Gastrocnemius medialis (tissue), 4 donors: ENCODE results near the gene CSTF3. TPM values are rescaled to one million over a fixed set of nuclear protein-coding genes. Genes with fewer than 3 reads are reported as not detected.

Experiments
- ATAC-seq, 2 donors: fragments of 150-250 bp; one replicate each; pipeline ENCODE4 v1.9.1; 2016
- DNase-seq, 2 donors: peaks; one replicate each; pipeline ENCODE4 v3.0.0-alpha.2; 2019
- H3K27ac ChIP-seq, 4 donors: fragments of 200-600 bp; sonication (generic); 1 replicate in 1 of 4; 2 replicates in 3 of 4; pipeline ENCODE4 v1.5.1; 2016 to 2018; ENCODE audit warnings: mild to moderate bottlenecking in 2 of 4, moderate library complexity in 1 of 4
- H3K27me3 ChIP-seq, 3 donors: fragments of 200-600 bp; sonication (generic) in 2 of 3; 1 replicate in 1 of 3; 2 replicates in 2 of 3; pipeline versions ENCODE4 v1.5.1 to v1.6.0; 2016 to 2019; ENCODE audit warnings: mild to moderate bottlenecking in 1 of 3, moderate library complexity in 1 of 3
- H3K36me3 ChIP-seq, 2 donors: fragments of 200-600 bp; sonication (generic) in 1 of 2; one replicate each; pipeline ENCODE4 v1.5.1; 2017 to 2018
- H3K4me1 ChIP-seq, 2 donors: fragments of 200-600 bp; sonication (generic) in 1 of 2; one replicate each; pipeline ENCODE4 v1.5.1; 2016 to 2017; ENCODE audit warnings: mild to moderate bottlenecking in 2 of 2
- H3K4me3 ChIP-seq, 4 donors: fragments of 200-600 bp; sonication (generic) in 3 of 4; 1 replicate in 1 of 4; 2 replicates in 3 of 4; pipeline ENCODE4 v1.5.1; 2016 to 2019; ENCODE audit warnings: mild to moderate bottlenecking in 2 of 4
- H3K9me3 ChIP-seq, 3 donors: fragments of 200-600 bp; sonication (generic) in 2 of 3; 1 replicate in 1 of 3; 2 replicates in 2 of 3; pipeline ENCODE4 v1.5.1; 2016 to 2019
- POLR2A ChIP-seq, 2 donors: fragments of 450-650 bp; IDR thresholded peaks; one replicate each; pipeline ENCODE4 v1.6.1; 2017; ENCODE audit warnings: antibody characterized with exemption in 2 of 2, mild to moderate bottlenecking in 2 of 2, moderate library complexity in 2 of 2
- in situ Hi-C, 4 donors: fragments of 200-750 bp; cut with MboI; loops; one replicate each; pipeline versions ENCODE4 v1.15.0 to v1.8.0; 2017; ENCODE audit warnings: low sequenced_read_pairs in 4 of 4
- intact Hi-C: fragments of 100-400 bp; cut with DNase I; formaldehyde crosslinking; loops from one replicate; pipeline ENCODE4 v1.15.1; 2023; ENCODE audit warnings: low total_unique reads
- total RNA-seq, 4 donors: library from RNA; depleted of rRNA; stranded (reverse); fragments of >200 nt; gene quantifications; one replicate each; pipeline versions ENCODE4 v1.1.0 to v1.2.3, GENCODE V29; 2016
- TF ChIP-seq, protein P1 (sequence below), 5 experiments: fragments of 450-650 bp in 3 of 5; fragments of 200-600 bp in 2 of 5; sonication (generic) in 2 of 5; IDR thresholded peaks in 4 of 5; conservative IDR thresholded peaks in 1 of 5; 1 replicate in 4 of 5; 2 replicates in 1 of 5; pipeline ENCODE4 v1.5.1; 2016 to 2019; ENCODE audit warnings: antibody characterized with exemption in 5 of 5, mild to moderate bottlenecking in 3 of 5, moderate library complexity in 3 of 5

Gene CSTF3
- 1 to 10 TPM; 3.3 to 9.5 (median 6.1) TPM for total RNA-seq

GRCh38 chr11:33161120-33162005 is at the start of gene CSTF3:
Gene CSTF3 (minus strand): TSS chr11:33161480. CDS start chr11:33161325, 155 bp downstream.
- H3K4me1 ChIP-seq = peaks cover 24 to 40% of the 10 kb centered on the region in 2 donors
- H3K9me3 ChIP-seq = no peaks in the 10 kb centered on the region
- in situ Hi-C loops = loop anchor here in 3 of 4 donors (5.0 to 25.0 kb wide), 5 partner anchors 93 to 601 kb away; partner anchors contain the start of genes EIF3M (in 2 of the 3), FBXO3 (in 2 of the 3) and HIPK3 (in 1 of the 3)
- peak within 1 kb of the TSS; percentile 88 to 95 (median 90) for H3K27ac ChIP-seq
- H3K36me3 ChIP-seq = no peaks in the 10 kb centered on the region
- ATAC-seq (peak; percentile 99), DNase-seq (peak; percentile 99 to 100)
- H3K27me3 ChIP-seq = no peaks in the 10 kb centered on the region
- TF ChIP-seq, protein P1, sequence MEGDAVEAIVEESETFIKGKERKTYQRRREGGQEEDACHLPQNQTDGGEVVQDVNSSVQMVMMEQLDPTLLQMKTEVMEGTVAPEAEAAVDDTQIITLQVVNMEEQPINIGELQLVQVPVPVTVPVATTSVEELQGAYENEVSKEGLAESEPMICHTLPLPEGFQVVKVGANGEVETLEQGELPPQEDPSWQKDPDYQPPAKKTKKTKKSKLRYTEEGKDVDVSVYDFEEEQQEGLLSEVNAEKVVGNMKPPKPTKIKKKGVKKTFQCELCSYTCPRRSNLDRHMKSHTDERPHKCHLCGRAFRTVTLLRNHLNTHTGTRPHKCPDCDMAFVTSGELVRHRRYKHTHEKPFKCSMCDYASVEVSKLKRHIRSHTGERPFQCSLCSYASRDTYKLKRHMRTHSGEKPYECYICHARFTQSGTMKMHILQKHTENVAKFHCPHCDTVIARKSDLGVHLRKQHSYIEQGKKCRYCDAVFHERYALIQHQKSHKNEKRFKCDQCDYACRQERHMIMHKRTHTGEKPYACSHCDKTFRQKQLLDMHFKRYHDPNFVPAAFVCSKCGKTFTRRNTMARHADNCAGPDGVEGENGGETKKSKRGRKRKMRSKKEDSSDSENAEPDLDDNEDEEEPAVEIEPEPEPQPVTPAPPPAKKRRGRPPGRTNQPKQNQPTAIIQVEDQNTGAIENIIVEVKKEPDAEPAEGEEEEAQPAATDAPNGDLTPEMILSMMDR (IDR thresholded peaks at IDR 0.05 in 4 of 5, conservative IDR thresholded peaks at IDR 0.05 in 1 of 5) = peak; percentile 52 to 82 (median 67)
- peak; percentile 57 to 71 for TF ChIP-seq POLR2A (IDR thresholded peaks at IDR 0.05)
- H3K4me3 ChIP-seq = peak within 1 kb of the TSS; percentile 85 to 97 (median 92)
- intact Hi-C loops = loop anchor here (1.0 to 10.0 kb wide), 5 partner anchors 97 to 577 kb away; partner anchors contain the start of genes DEPDC7, EIF3M and TCP11L1

DNA sequence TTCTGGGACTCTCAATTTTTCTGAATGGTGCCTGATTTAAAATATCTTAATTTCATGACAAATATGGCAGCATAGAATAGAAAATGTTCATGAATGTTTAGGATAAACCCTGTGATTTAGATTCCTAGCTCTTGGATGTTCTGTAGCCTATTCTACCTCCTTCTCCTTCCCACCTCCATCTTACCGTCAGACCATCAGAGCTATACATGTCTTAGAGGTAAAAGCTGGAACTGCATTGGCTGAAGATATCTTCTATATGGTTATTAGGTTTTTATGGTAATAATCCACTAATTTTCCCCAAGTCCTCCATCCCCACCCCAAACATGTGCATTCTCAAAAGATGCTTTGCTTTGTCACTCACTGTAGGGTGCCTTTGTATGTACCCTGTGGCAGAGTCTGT is 46.9 kb upstream of the CSTF3 start:
- intact Hi-C loops = no loop called here
- DNase-seq (no peak), ATAC-seq (no peak)
- no peaks in the 10 kb centered on the region for H3K4me1 ChIP-seq
- no peaks in the 10 kb centered on the region for H3K9me3 ChIP-seq
- TF ChIP-seq POLR2A (IDR thresholded peaks at IDR 0.05) = no peak
- TF ChIP-seq, protein P1 (IDR thresholded peaks at IDR 0.05 in 4 of 5, conservative IDR thresholded peaks at IDR 0.05 in 1 of 5) = no peak
- H3K27ac ChIP-seq = peak overlapping the region in 2 of 4 donors; percentile 16 to 18
- no peak overlapping the region for H3K4me3 ChIP-seq
- in situ Hi-C loops = no loop called here
- H3K27me3 ChIP-seq = no peaks in the 10 kb centered on the region
- H3K36me3 ChIP-seq = no peaks in the 10 kb centered on the region

DNA sequence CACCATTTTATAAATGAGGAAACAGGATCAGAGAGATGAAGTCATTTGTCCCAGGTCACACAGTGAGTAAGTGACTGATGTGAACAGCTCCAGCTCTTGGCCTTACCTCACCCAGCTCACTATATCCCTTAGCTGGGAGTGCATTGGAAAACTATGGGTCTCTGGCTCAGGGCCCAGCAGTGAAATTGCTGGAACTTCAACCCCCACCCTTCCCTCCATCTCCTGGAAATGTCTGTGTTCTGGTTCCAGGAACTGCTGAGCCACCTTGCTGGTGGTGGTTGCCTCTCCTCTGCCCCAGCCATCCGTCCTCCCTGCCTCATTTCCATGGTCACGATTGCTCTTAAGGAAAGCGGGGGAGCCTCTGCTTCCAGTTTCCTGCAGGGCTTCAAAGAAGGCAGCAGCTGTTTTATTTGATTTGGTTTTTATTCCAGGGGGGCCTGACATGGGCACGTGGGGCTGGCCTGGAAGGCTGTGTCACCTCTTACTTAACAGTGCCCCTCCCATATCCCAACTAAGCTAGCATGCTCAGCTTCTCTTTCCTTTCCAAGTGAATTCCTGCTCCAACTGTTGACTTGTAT is 46.2 kb upstream of the CSTF3 start:
- TF ChIP-seq, protein P1 (IDR thresholded peaks at IDR 0.05 in 4 of 5, conservative IDR thresholded peaks at IDR 0.05 in 1 of 5) = no peak
- TF ChIP-seq POLR2A (IDR thresholded peaks at IDR 0.05) = no peak
- H3K27me3 ChIP-seq = no peaks in the 10 kb centered on the region
- no peaks in the 10 kb centered on the region for H3K4me1 ChIP-seq
- H3K4me3 ChIP-seq = no peak overlapping the region
- ATAC-seq (peak; percentile 19 to 44), DNase-seq (no peak)
- H3K9me3 ChIP-seq = no peaks in the 10 kb centered on the region
- peak overlapping the region in 2 of 4 donors; percentile 16 to 18 for H3K27ac ChIP-seq
- in situ Hi-C loops = no loop called here
- intact Hi-C loops = no loop called here
- no peaks in the 10 kb centered on the region for H3K36me3 ChIP-seq

DNA sequence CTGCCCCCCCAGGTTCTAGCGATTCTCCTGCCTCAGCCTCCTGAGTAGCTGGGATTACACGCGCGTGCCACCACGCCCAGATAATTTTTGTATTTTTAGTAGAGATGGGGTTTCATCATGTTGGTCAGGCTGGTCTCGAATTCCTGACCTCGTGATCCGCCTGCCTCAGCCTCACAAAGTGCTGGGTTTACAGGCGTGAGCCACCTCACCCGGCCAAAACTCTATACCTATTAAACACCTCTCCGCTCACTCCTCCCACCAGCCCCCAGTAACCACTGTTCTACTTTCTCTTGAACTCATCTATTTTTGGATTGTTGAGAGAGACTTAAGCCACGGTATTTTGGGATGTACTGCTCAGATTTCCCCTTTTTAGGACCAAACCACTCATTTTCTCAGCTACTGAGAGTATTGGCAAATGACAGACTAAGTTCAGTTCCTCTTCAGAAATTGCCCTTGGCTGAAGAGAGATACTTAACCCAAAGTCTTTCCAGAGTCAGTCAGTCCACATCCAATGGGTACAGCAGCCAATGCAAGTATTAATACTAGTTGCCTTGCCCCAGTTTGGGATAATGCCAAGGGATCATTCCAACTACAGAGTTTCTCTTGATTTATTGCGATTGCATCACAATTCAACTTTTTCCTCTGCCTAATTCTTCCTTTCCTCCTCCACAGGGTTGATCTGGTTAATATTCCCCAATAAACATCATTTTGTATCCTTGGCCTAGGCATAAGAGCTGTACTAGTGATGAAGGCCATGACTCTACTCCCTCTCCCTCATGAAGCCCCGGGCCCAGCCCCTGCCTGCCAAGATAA is 36.8 kb upstream of the CSTF3 start:
- no peak for ATAC-seq
- Histone ChIP-seq H3K27ac (no peak overlapping the region), H3K4me1 (no peaks in the 10 kb centered on the region), H3K27me3 (no peaks in the 10 kb centered on the region), H3K4me3 (no peak overlapping the region), H3K9me3 (no peaks in the 10 kb centered on the region), H3K36me3 (no peaks in the 10 kb centered on the region)
- in situ Hi-C loops (no loop called here), intact Hi-C loops (no loop called here)
- no peak for DNase-seq
- TF ChIP-seq, protein P1 (IDR thresholded peaks at IDR 0.05 in 4 of 5, conservative IDR thresholded peaks at IDR 0.05 in 1 of 5) = no peak
- no peak for TF ChIP-seq POLR2A (IDR thresholded peaks at IDR 0.05)
